A549 treated with AZD9567 at 1 μM for 4 hours (cell line): Measurements from ENCODE around the gene ABHD16B. TPM values are rescaled to one million over a fixed set of nuclear protein-coding genes. Genes with fewer than 3 reads are reported as not detected.

Source experiments
- total RNA-seq: library from RNA; stranded (reverse); fragments of 200-300 nt; extraction: Qiagen RNA extraction; gene quantifications from 5 replicates; pipeline ENCODE4 v1.2.3, GENCODE V29; 2022; ENCODE audit not compliant: insufficient read depth

ABHD16B gene
- total RNA-seq: 0.07 TPM in 1 of 5 replicates, not detected in the others

DNA sequence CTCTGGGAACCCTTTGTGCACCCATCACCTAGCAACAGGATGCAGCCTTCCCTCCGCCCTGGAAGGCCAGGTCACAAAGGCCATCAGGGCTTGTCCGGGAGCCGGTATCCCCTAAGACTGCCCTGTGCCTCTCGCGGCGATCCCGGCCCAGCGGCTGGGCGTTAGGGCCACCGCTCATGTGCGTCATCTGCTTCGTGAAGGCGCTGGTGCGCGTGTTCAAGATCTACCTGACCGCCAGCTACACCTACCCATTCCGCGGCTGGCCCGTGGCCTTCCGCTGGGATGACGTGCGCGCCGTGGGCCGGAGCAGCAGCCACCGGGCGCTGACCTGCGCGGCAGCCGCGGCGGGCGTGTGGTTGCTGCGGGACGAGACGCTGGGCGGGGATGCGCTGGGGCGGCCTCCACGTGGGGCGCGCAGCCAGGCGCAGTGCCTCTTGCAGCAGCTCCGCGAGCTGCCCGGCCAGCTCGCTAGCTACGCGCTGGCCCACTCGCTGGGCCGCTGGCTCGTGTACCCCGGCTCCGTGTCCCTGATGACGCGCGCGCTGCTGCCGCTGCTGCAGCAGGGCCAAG is at the start of gene ABHD16B:
Gene ABHD16B, plus strand, starts transcription at position 134 of the 570 bp plus-strand sequence. Its CDS starts 43 bp downstream, at position 177.

DNA sequence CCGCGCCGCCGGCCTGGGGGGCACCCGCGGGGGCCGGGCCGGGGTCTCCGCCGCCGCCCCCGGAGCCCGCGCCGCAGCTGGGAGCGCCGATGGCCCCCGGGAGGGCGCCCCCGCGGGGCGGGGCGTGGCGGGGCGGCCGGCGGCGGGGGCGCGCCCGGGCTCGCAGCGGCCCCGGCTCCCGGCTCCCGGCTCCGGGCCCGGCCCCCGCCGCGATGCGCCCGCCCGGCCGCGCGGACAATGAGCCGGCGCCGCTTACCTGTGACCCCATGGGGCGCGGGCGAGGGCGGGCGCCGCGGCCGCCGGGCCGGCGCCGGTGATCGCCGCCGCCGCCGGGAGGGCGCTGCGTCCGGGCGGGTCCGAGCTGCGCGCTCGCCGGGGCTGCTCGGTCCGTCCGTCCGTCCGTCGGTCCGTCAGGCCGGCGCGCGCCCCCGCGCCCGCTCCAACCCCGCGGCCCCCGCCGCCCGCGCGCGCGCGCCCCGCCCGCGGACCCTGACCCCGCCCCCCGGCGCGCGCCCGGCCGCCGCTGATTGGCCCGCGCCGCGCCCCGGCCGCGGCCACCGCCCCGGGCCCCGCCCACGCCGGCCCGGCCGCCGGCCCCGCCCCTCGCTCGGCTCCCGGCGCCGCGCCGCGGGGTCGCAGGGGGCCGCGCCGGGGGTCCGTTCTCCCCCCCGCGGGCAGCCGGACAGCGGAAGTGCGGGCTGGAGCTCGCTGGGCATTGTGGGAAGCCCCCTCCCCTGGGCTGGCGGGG is 30.3 kb upstream of the ABHD16B start, which contains the start of gene ZBTB46:
Gene ZBTB46, minus strand, starts transcription at position 424 of the 748 bp plus-strand sequence. CDS start 40,507 bp downstream, outside the sequence.

DNA sequence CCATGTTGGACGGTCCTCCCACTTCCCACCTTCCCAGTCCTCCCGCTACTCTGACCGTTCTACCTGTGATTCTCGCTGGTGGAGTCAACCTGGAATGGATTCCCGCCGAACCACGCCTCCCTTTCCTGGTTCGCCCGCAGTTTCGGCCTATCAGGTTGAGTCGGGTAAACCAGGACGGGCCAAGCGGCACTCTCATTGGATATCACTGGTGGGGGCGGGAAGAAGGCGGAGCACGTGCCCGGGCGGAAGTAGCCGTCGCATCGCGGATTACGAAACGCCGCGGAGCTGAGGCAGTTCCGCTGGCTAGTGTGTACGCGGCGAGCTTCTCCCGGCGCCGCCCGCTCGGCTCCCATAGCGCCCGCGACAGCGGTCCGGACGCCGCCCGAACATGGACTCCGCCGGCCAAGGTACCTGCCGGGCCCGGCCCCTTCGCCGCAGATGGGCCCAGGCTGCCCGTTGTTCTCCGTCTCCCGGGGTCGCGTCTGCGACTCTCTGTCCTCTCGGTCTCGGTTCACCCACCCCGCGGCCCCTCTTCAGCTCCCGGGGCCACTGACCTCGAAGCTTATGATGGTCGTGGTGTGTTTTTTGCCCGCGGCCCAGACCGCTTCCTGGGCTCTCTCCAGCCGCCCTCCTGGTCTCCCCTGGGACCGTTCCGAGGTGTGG is 3.8 kb downstream of the ABHD16B start, which contains the start of gene TPD52L2:
Gene TPD52L2, plus strand, starts transcription at position 293 of the 663 bp plus-strand sequence. Its CDS starts 96 bp downstream, at position 389.

DNA sequence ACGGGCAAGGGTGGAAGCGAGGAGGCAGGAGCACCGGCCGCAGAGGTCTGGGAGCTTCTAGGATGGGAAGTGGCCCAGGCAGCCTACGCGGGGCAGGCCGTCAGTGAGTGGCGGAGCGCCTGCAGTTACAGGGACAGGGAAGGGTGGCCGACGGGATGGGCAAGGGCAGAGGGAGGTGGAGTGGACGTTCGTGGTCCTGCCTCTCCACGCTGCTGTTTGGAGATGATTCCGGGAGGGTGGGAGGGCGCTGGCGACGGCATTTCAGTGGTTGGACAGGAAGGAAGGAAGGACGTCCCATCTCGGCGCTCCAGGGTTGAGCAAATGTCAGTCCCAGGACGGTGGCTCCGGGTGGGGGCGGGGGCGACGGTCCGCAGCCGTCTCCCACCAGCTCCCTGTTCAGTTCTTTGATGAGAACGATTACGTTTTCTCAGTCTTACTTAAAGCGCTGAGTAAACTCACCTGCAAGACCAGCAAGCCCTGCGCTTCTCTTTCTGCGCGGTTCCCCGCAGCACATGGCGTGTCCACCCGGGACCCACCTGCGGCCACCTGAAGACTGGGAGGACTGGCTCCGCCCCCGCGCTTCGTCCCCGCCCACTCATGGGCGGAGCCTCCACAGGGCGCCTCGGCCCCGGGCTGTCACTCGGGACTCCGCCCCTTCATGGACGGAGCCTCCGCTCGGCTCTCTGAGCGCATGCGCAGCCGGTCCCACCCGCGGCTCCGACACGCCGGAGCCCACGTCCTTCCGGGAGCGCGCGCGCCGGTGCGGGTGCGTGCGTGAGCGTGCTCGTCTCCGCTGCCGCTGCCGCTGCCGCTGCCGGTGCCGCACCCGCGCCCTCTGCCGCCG is 33.3 kb downstream of the ABHD16B start, which contains the start of gene DNAJC5:
Gene DNAJC5, plus strand, starts transcription at position 769 of the 844 bp plus-strand sequence. CDS start 33,220 bp downstream, outside the sequence.

Other genes starting within 250 kb of the ABHD16B start
- 9.9 to 10.4 TPM (median 10.2 TPM) in 5 replicates for gene GMEB2, start 234.4 kb upstream of the ABHD16B start, total RNA-seq
- gene STMN3, start 208.1 kb upstream of the ABHD16B start, total RNA-seq: 7.1 to 11.6 TPM (median 9.6 TPM) in 5 replicates
- 5.3 to 10.2 TPM (median 8.0 TPM) in 5 replicates for gene RTEL1, start 203.2 kb upstream of the ABHD16B start, total RNA-seq
- 0.94 to 1.3 TPM (median 0.98 TPM) in 4 of 5 replicates, not detected in the other for gene TNFRSF6B, start 164.8 kb upstream of the ABHD16B start, total RNA-seq
- gene ARFRP1, start 153.5 kb upstream of the ABHD16B start, total RNA-seq: 19.5 to 40.9 TPM (median 38.8 TPM) in 5 replicates
- 26.8 to 30.4 TPM (median 28.6 TPM) in 5 replicates for gene ZGPAT, start 153.5 kb upstream of the ABHD16B start, total RNA-seq
- gene LIME1, start 124.8 kb upstream of the ABHD16B start, total RNA-seq: 1.8 to 11.6 TPM (median 10.8 TPM) in 5 replicates
- 60.1 to 101 TPM (median 93.3 TPM) in 5 replicates for gene SLC2A4RG, start 121.7 kb upstream of the ABHD16B start, total RNA-seq
- gene ZBTB46, start 30.2 kb upstream of the ABHD16B start, total RNA-seq: 0.58 to 1.1 TPM (median 0.80 TPM) in 4 of 5 replicates, not detected in the other
- 133 to 157 TPM (median 139 TPM) in 5 replicates for gene TPD52L2, start 3.8 kb downstream of the ABHD16B start, total RNA-seq
- 29.7 to 33.2 TPM (median 30.4 TPM) in 5 replicates for gene DNAJC5, start 33.6 kb downstream of the ABHD16B start, total RNA-seq
- 19.1 to 39.7 TPM (median 35.5 TPM) in 5 replicates for gene UCKL1, start 94.9 kb downstream of the ABHD16B start, total RNA-seq
- gene ZNF512B, start 108.4 kb downstream of the ABHD16B start, total RNA-seq: 8.7 to 13.9 TPM (median 12.9 TPM) in 5 replicates
- 0.03 TPM in 1 of 5 replicates, not detected in the others for gene SAMD10, start 118.1 kb downstream of the ABHD16B start, total RNA-seq
- gene PRPF6, start 119.6 kb downstream of the ABHD16B start, total RNA-seq: 54.2 to 57.0 TPM (median 55.7 TPM) in 5 replicates
- 0.32 to 0.64 TPM (median 0.42 TPM) in 4 of 5 replicates, not detected in the other for gene C20orf204, start 174.7 kb downstream of the ABHD16B start, total RNA-seq
- gene SOX18, start 188.1 kb downstream of the ABHD16B start, total RNA-seq: 1.6 to 2.8 TPM (median 2.2 TPM) in 4 of 5 replicates, not detected in the other
- gene TCEA2, start 201.7 kb downstream of the ABHD16B start, total RNA-seq: 26.8 to 47.9 TPM (median 45.2 TPM) in 5 replicates
- gene RGS19, start 218.0 kb downstream of the ABHD16B start, total RNA-seq: 27.5 to 33.6 TPM (median 33.2 TPM) in 5 replicates
- gene OPRL1, start 218.6 kb downstream of the ABHD16B start, total RNA-seq: 0.61 to 1.1 TPM (median 0.94 TPM) in 5 replicates
- 0.71 to 3.2 TPM (median 1.6 TPM) in 5 replicates for gene LKAAEAR1, start 222.9 kb downstream of the ABHD16B start, total RNA-seq
- not detected in 5 replicates for gene NPBWR2, start 246.1 kb downstream of the ABHD16B start, total RNA-seq